Activated CD8-positive, alpha-beta memory T cell treated with anti-CD3 and anti-CD28 coated beads, Interleukin-2, amount 50 U/mL, for 1 hour (primary cell): ENCODE measurements around the gene WNK2.

Source experiments
- DNase-seq: peaks from one replicate; pipeline ENCODE4 v3.0.0-alpha.2; 2020; ENCODE audit errors: extremely low read depth

WNK2 gene

DNA sequence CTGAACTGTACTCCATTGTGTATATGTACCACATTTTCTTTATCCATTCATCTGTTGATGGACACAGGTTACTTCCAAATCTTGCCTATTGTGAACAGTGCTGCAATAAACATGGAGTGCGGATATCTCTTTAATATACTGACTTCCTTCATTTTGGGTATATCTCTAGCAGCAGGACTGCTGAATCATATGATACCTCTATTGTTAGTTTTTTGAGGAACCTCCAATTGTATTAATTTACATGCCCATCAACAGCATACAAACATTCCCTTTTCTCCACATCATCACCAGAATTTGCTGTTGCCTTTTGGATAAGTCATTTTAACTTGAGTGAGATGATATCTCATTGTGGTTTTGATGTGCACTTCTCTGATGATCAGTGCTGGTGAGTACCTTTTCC lies 185.7 kb downstream of the WNK2 start:
- DNase-seq: no peak
